H9 (cell line): Measurements from ENCODE around the gene RGS6. TPM values are rescaled to one million over a fixed set of nuclear protein-coding genes. Genes with fewer than 3 reads are reported as not detected.

Experiments used
- DNase-seq: peaks from one replicate; pipeline ENCODE4 v3.0.0-alpha.2; 2017
- H2AFZ ChIP-seq: one replicate; pipeline ENCODE4 v1.6.1; 2013; ENCODE audit warnings: mild to moderate bottlenecking, low read length, control low read depth, moderate library complexity
- H2AK5ac ChIP-seq: 2 replicates; pipeline ENCODE4 v1.6.1; 2013; ENCODE audit warnings: low read length, control low read depth, mixed read lengths; ENCODE audit not compliant: insufficient read length
- H2BK120ac ChIP-seq: one replicate; pipeline ENCODE4 v1.6.1; 2013; ENCODE audit warnings: low read depth, mild to moderate bottlenecking, low read length, control low read depth, inconsistent platforms; ENCODE audit not compliant: poor library complexity, severe bottlenecking
- H2BK12ac ChIP-seq: 2 replicates; pipeline ENCODE4 v1.6.1; 2013; ENCODE audit warnings: low read length, control low read depth, mixed read lengths, low read depth; ENCODE audit not compliant: insufficient read length
- H2BK15ac ChIP-seq: 2 replicates; pipeline ENCODE4 v1.6.1; 2013; ENCODE audit warnings: low read depth, low read length, control low read depth
- H2BK20ac ChIP-seq: one replicate; pipeline ENCODE4 v1.6.1; 2013; ENCODE audit warnings: low read depth, mild to moderate bottlenecking, low read length, control low read depth, inconsistent platforms; ENCODE audit not compliant: poor library complexity, severe bottlenecking
- H2BK5ac ChIP-seq: 2 replicates; pipeline ENCODE4 v1.6.1; 2013; ENCODE audit warnings: low read length, control low read depth, mixed read lengths; ENCODE audit not compliant: insufficient read length
- H3K14ac ChIP-seq: 2 replicates; pipeline ENCODE4 v1.6.1; 2013; ENCODE audit warnings: low read length, control low read depth; ENCODE audit not compliant: insufficient read depth
- H3K18ac ChIP-seq: 2 replicates; pipeline ENCODE4 v1.6.1; 2013; ENCODE audit warnings: low read depth, mild to moderate bottlenecking, mixed read lengths, low read length, control low read depth; ENCODE audit not compliant: insufficient read length
- H3K23ac ChIP-seq: 2 replicates; pipeline ENCODE4 v1.6.1; 2013; ENCODE audit warnings: low read length, control low read depth, mixed read lengths, low read depth; ENCODE audit not compliant: insufficient read length
- H3K23me2 ChIP-seq: 2 replicates; pipeline ENCODE4 v1.6.1; 2013; ENCODE audit warnings: low read depth, mild to moderate bottlenecking, mixed read lengths, low read length, control low read depth; ENCODE audit not compliant: insufficient read length, poor library complexity, severe bottlenecking
- H3K27ac ChIP-seq: 2 replicates; pipeline ENCODE4 v1.5.1; 2013; ENCODE audit warnings: low read length, control low read depth, mixed read lengths, low read depth; ENCODE audit not compliant: insufficient read length
- H3K27me3 ChIP-seq: 2 replicates; pipeline ENCODE4 v1.6.1; 2013; ENCODE audit warnings: low read length, control low read depth, inconsistent platforms; ENCODE audit not compliant: insufficient read depth
- H3K4ac ChIP-seq: 2 replicates; pipeline ENCODE4 v1.6.1; 2013; ENCODE audit warnings: low read depth, mild to moderate bottlenecking, control low read depth, inconsistent platforms, low read length, moderate library complexity
- H3K4me1 ChIP-seq: 2 replicates; pipeline ENCODE4 v1.6.1; 2013; ENCODE audit warnings: low read length, control low read depth, inconsistent platforms; ENCODE audit not compliant: insufficient read depth
- H3K4me2 ChIP-seq: 2 replicates; pipeline ENCODE4 v1.6.1; 2013; ENCODE audit warnings: low read length, control low read depth, mixed read lengths; ENCODE audit not compliant: insufficient read length, insufficient read depth
- H3K56ac ChIP-seq: 2 replicates; pipeline ENCODE4 v1.6.1; 2013; ENCODE audit warnings: low read depth, mild to moderate bottlenecking, mixed read lengths, low read length, control low read depth; ENCODE audit not compliant: insufficient read length
- H3K79me1 ChIP-seq: 2 replicates; pipeline ENCODE4 v1.6.1; 2013; ENCODE audit warnings: low read depth, mild to moderate bottlenecking, moderate library complexity, low read length, control low read depth, inconsistent platforms; ENCODE audit not compliant: insufficient read depth, poor library complexity, severe bottlenecking
- H3K79me2 ChIP-seq: 2 replicates; pipeline ENCODE4 v1.6.1; 2013; ENCODE audit warnings: low read length, control low read depth, inconsistent platforms; ENCODE audit not compliant: insufficient read depth
- H3K9ac ChIP-seq: 2 replicates; pipeline ENCODE4 v1.6.1; 2013; ENCODE audit warnings: low read length, control low read depth, mixed read lengths; ENCODE audit not compliant: insufficient read length; ENCODE audit errors: extremely low read depth
- H3K9me3 ChIP-seq: one replicate; pipeline ENCODE4 v1.6.1; 2013; ENCODE audit warnings: low read depth, low read length, inconsistent platforms; ENCODE audit not compliant: control insufficient read depth
- H3T11ph ChIP-seq: one replicate; pipeline ENCODE4 v1.6.1; 2013; ENCODE audit warnings: mild to moderate bottlenecking, low read length, control low read depth, inconsistent platforms
- H4K20me1 ChIP-seq: one replicate; pipeline ENCODE4 v1.6.1; 2013; ENCODE audit not compliant: control insufficient read depth, insufficient read length, insufficient read depth
- H4K5ac ChIP-seq: 2 replicates; pipeline ENCODE4 v1.6.1; 2013; ENCODE audit warnings: low read depth, mild to moderate bottlenecking, mixed read lengths, low read length, control low read depth; ENCODE audit not compliant: insufficient read length
- H4K8ac ChIP-seq: replicated peaks from 2 replicates; pipeline ENCODE4 v1.6.1; 2013; ENCODE audit warnings: low read length, control low read depth, mixed read lengths, low read depth; ENCODE audit not compliant: insufficient read length
- H4K91ac ChIP-seq: 2 replicates; pipeline ENCODE4 v1.6.1; 2013; ENCODE audit warnings: low read depth, mild to moderate bottlenecking, moderate library complexity, mixed read lengths, low read length, control low read depth; ENCODE audit not compliant: insufficient read length
- H3K27ac Mint-ChIP-seq, 3 experiments: 2 replicates in 2 of 3; 3 replicates in 1 of 3; pipeline ENCODE4 v1.8.0; 2020 to 2021; ENCODE audit warnings: mixed read lengths in 3 of 3, mild to moderate bottlenecking in 1 of 3, moderate library complexity in 1 of 3
- H3K27me3 Mint-ChIP-seq: 2 replicates; pipeline ENCODE4 v1.8.0; 2021; ENCODE audit warnings: low read depth, mild to moderate bottlenecking, moderate library complexity, mixed read lengths
- H3K36me3 Mint-ChIP-seq, 3 experiments: 2 replicates in 2 of 3; 3 replicates in 1 of 3; pipeline ENCODE4 v1.8.0; 2020 to 2021; ENCODE audit warnings: low read depth in 3 of 3, mixed read lengths in 3 of 3; ENCODE audit not compliant: insufficient read depth in 1 of 3
- H3K4me1 Mint-ChIP-seq, 2 experiments: 2 replicates each; pipeline ENCODE4 v1.8.0; 2020; ENCODE audit warnings: mixed read lengths in 2 of 2
- H3K4me3 Mint-ChIP-seq, 2 experiments: 2 replicates in 1 of 2; 3 replicates in 1 of 2; pipeline ENCODE4 v1.8.0; 2020 to 2021; ENCODE audit warnings: mild to moderate bottlenecking in 2 of 2, mixed read lengths in 2 of 2, moderate library complexity in 1 of 2
- H3K9me3 Mint-ChIP-seq, 2 experiments: 2 replicates in 1 of 2; 3 replicates in 1 of 2; pipeline ENCODE4 v1.8.0; 2020; ENCODE audit warnings: mild to moderate bottlenecking in 2 of 2, mixed read lengths in 2 of 2, moderate library complexity in 1 of 2
- CTCF ChIP-seq: fragments of 200-600 bp; sonication (generic); conservative IDR thresholded peaks from 3 replicates; pipeline ENCODE4 v1.8.0; 2021; ENCODE audit warnings: antibody characterized with exemption, mild to moderate bottlenecking
- WGBS: extraction: QIAGEN DNeasy Blood & Tissue Kit; methylation state at CpG from one replicate; pipeline ENCODE4 v1.1.7; 2013; ENCODE audit warnings: missing lambda C conversion rate, low lambda C conversion rate, mixed read lengths; ENCODE audit not compliant: insufficient read length; ENCODE audit errors: extremely low coverage; 5-methylcytosine and 5-hydroxymethylcytosine counted together
- total RNA-seq: library from RNA; stranded (reverse); gene quantifications from 2 replicates; pipeline ENCODE4 v1.2.1, GENCODE V29; 2021

The RGS6 gene
- total RNA-seq, 1 experiment from 2014 or later, result 3.0 TPM

GRCh38 chr14:72599579-72600470 lies 667.6 kb downstream of the RGS6 start:
- Histone ChIP-seq H3K9ac (no peak overlapping the region), H2BK120ac (no peak overlapping the region), H3K23me2 (no peaks in the 10 kb centered on the region), H3K14ac (no peak overlapping the region), H4K20me1 (no peaks in the 10 kb centered on the region), H3T11ph (no peak overlapping the region), H3K4me2 (no peak overlapping the region), H4K8ac (no peak overlapping the region), H3K4me1 (no peaks in the 10 kb centered on the region; the same call in 1 of the 2 replicates), H3K18ac (no peak overlapping the region), H2BK12ac (no peak overlapping the region), H2BK20ac (no peak overlapping the region), H2AFZ (no peak overlapping the region), H3K79me2 (no peaks in the 10 kb centered on the region), H3K4ac (no peak overlapping the region), H3K9me3 (no peaks in the 10 kb centered on the region), H4K91ac (no peak overlapping the region), H2AK5ac (no peak overlapping the region), H2BK15ac (no peak overlapping the region), H3K27ac (no peak overlapping the region), H3K27me3 (no peaks in the 10 kb centered on the region), H3K23ac (no peak overlapping the region), H2BK5ac (no peak overlapping the region), H3K56ac (no peak overlapping the region), H3K79me1 (no peaks in the 10 kb centered on the region), H4K5ac (no peak overlapping the region)
- Mint-ChIP-seq H3K4me1 (peaks cover 23 to 28% of the 10 kb centered on the region in 2 experiments), H3K27ac (peak overlapping the region in 1 of 3 experiments; percentile 41; a peak in 2 of 7 replicates), H3K36me3 (no peaks in the 10 kb centered on the region), H3K27me3 (peaks cover 4% of the 10 kb centered on the region; the same call in 1 of the 2 replicates), H3K9me3 (no peaks in the 10 kb centered on the region; a peak in 1 of 5 replicates), H3K4me3 (peak overlapping the region in 1 of 2 experiments; percentile 47; a peak in 1 of 5 replicates)
- WGBS, result no CpG with 5 or more reads among the region's 16 CpGs
- no peak for TF ChIP-seq CTCF
- no peak for DNase-seq
